Measurements from ENCODE around the gene ZNF629.

Gene ZNF629

DNA sequence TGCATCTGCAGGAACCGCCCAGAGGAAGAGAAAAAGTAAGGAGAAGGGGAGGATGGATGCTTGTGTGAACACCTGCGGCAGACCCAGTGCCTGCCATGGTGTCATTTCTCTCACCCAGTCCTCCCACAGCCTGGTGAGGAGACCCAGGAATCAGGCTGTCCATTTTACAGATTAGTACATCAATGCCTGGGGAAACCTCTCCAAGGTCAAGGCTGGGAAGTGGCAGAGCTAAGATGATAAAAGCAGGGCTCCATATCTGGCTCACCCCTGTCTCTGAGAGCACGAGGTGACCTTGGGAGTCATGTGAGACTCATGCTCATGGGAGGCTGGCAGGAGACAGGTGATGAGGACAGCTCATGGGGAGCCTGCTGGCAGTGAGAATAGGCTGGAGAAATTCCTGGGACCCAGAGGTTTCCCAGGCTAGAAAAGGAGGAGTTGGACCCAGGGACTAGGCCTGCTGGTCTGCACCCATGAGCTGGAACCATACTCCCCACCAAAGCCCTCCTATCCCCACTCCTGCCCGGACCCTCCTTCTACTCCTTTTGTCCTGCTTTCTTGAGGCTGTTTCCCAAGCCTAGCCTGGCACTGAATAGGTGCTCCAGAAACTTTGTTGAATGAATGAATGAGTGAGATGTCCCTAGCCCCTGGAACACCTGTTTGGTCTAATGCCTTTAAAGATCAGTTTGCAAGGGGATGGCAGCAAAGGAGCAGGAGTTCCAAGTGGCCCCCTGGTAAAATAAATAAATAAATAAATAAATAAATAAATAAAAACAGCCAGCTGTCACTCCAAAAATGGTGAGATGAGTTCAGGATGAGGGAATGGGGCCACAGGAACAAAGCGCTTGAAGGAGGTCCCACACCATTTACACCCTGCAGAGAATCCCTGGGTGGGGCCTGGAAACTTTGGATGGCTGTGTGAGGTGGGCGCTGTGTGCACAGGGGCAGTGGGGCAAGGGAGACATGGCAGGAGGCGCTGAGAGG lies 1.6 kb downstream of the ZNF629 start:
- DNase-seq: no peak

DNA sequence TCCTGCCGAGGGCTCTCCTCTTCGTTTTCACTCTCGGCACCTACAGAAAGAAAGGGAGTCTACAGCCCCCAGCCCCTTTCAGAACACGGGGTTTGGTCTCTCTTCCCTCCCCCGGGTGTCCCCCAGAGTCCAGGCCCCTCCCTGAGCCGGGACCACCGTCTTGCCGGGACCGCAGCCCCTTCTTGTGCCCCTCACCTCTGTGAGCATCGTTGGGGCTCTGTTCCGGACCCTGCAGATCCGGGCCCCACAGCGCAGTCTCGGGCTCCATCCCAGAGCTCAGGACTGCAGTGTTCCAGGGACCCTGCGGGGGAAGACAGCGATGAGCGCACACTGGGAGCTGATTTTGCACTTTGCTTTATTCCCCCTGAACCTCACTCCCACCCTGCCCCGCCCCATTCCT lies 2.8 kb downstream of the ZNF629 start:
- no peak for DNase-seq

DNA sequence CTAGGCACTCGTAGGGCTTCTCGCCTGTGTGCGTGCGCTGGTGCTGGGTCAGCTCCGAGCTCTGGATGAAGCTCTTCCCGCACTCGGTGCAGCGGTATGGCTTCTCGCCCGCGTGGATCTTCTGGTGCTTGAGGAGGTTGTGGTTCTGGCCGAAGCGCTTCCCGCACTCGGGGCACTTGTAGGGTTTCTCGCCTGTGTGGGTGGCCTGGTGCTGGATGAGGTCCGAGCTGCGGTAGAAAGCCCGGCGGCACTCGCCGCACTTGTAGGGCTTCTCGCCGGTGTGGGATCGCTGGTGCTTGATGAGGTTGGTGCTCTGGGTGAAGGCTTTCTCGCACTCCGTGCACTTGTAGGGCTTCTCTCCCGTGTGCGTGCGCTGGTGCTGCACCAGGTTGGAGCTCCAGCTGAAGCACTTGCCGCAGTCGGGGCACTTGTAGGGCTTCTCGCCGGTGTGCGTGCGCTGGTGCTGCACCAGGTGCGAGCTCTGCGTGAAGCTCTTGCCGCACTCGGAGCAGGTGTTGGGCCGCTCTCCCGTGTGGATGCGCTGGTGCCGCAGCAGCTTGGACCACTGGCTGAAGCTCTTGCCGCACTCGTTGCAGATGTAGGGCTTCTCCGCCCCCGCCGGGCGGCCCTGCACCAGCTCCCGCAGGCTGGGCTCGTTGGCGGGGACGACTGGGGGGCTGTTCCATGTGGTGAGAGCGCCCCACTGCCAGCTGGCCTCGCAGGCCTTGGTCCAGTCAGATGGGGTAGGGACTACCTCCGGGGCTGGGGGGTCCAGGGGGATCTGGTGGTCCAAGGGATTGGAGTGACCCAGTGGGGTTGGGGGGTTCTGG lies 3.5 kb downstream of the ZNF629 start:
- DNase-seq: no peak

DNA sequence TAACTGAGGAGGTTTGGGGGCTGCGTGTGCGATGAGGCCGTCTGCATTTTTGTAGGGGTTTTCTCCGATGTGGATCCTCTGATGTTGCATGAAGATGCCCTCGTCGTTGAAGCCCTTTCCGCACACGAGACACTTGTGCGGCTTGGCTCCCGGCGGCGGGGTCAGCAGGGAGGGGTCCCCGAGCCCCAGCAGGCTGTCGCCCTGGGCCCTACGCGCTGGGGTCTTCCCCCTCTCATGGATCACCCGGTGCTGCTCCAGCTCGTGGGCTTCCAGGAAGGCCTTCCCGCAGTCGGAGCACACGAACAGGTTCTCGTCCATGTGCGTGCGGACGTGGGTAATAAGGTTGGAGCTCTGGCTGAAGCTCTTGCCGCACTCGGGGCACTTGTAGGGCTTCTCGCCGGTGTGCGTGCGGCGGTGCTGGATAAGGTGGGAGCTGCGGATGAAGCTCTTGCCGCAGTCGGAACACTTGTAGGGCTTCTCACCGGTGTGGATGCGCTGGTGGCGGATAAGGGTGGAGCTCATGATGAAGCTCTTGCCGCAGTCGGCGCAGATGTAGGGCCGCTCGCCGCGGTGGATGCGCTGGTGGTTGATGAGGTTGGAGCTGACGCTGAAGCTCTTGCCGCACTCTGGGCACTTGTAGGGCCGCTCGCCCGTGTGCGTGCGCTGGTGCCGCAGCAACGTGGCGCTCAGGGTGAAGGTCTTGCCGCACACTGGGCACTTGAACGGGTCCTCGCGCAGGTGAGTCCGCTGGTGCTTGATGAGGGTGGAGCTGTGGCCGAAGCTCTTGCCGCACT lies 4.3 kb downstream of the ZNF629 start:
- no peak for DNase-seq

DNA sequence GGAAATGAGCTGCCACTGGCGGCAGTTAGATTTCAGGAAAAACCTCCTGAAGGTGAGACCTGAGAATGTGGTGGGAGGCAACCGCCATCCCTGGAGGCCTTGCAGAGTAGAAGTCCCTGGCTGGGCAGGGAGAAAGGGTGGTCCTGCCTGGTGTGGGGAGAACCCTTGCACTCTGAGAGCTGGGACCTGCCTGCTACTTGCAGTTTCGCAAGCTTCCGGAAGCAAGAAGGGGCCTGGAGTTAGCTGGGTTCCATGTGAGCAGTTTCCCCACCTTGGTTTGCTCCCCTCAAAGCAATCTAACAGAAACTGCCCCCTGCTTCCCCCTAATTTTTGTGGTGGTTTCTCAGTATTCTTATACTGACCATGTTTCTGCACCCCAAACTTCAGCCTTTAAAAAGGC lies 6.5 kb downstream of the ZNF629 start:
- no peak for DNase-seq

DNA sequence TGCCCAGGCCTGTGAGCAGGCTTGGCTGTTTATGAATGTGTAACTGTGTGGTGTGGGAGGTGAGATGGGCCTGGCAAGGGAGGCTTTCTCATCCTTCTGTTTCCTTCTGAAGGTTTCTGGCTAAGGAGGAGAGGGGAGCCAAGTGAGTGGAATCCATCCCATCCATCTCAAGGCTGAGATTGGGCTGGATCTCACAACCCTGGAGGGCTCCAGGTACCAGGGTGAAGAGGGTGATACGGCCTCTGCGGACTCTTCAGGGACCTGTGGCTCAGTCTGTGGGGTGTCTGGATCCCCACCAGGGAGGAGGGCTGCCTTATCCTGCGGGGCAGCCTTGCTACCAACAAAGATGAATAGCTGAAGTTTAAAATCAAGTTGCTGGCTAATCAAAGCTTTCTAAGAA lies 7.0 kb downstream of the ZNF629 start:
- no peak for DNase-seq

DNA sequence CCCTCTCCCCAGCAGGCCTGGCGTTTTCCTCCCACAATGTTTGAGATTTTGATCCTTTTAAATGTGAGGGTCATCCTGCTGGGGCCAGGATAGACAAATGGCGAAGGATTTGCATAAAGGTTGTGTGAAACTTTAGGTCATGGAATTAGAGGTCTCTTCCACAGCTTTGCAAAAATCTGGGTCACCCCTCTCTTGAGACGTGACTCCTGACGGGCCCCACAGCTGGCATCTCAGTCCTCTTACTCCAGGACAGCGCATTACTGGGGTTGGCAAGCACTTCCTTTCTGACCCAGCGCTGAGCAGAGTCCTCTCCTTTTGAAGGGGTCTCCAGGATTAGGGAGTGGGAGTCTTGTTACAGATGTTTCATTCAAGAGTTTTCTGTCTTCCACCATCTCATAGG lies 7.4 kb downstream of the ZNF629 start:
- DNase-seq: no peak

DNA sequence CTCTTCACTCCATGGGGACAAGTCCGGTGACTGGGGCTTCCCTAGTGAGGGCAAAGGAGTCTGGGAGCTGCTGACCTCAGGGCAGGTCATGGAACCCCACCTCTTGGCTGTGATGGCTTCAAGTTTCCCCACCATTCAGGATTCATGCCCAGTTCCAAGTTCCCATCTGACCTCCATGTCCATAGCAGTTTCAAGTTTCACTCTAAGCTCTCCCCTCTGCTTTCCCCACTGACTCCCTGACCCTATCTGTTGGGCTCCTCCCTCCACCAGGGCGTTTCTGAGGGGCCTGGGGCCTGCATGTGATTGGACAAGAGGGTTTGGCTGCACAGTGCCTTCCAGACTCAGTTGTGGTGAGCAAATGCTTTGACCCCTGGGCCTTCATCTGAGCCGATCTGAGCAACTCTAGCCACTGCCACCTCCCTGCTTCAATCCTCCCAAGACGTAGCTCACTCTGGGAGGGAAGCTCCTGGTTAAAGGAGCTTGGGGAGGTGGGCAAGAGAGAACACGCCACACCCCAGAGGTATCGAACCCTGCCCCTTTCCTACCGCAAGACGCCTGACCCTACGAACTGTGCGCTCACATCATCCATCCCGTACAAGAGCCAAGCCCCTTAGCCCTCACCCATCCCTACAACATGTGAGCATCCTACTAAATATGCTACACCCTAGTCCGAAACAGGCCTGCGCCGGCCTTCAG lies 8.3 kb downstream of the ZNF629 start:
- DNase-seq: no peak

DNA sequence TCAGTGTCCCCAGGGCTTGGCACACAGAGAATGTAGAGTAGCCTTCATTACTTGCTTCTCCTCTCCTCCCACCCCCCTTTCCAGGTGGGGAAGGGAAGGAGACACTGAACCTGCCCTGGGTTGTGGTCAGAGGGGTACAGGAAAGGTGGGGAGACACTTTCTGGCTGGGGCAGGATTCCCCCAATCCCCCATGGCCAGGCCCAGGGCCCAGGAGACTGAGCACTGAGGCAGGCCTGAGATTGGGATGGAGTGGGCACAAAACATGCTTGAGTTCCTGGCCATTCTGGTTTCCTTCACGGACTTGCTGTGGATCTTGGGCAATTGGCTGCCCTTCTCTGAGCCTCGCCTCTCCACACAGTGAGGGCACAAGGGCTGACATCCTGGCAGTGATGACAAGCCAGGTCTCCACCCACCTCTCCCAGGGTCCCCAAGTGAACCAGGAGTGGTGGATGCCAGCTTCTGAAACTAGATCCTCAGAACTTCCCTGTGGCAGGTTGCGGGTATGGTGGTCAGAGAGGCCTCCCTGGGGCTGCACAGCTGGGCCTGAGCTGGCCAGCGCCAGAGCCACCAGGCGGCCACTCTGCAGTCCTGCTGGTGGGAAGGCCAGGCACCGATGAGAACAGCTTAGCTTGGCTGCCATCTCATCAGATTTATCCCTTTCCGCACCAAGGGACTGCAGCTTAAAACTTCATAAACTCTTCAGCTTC lies 9.3 kb downstream of the ZNF629 start:
- DNase-seq: no peak

DNA sequence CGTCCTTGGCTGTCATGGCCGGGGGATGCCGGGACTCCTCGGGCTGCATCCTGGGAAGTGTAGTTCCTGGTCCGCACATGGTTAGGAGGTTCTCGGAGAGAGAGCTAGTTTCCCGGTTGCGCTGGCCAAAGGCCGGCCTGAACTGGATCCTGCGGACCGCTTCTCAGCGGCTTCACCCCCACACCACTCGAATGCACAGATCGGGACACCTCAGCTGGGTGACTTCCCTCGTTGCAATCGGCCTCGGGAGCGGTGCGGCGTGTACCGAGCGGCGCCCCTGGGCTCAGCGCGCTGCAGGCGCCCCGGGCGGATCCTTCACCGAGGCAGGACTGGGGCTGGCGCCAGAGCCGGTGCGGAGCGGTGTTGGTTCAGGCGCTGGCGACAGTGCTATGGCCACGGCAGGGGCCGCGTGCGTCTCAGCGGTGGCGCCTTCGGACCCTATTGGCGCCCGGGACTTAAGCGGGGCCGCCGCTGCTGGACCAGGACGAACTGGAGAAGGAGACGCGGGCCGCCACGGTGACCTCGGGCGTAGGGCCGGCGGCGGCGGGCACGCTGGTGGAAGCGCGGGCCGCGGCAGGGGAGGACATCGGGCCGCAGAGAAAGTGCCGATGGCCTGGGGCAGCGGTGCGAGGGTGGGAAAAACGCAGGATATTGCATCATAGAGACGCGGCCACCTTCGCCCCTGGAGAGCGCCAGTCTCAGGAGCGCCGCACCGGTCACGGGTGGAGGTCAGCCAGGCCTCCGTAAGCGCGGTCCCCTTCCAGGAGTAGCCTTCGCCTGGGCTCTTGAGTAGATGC lies 11.4 kb downstream of the ZNF629 start:
- peak; percentile 27 for DNase-seq

DNA sequence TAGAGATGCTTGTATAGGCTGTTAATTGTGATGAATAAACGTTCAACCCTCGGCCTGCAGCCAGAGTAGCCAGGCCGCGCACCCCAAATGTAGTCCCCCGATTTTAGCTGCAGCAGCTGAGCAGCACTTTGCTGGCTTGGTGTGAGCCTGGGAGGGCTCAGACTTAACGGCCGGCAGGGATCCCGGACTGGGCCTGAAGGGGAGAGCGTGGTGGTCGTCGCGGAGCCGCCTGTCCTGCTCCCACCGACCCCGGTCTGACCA lies 11.9 kb downstream of the ZNF629 start:
- DNase-seq: no peak

DNA sequence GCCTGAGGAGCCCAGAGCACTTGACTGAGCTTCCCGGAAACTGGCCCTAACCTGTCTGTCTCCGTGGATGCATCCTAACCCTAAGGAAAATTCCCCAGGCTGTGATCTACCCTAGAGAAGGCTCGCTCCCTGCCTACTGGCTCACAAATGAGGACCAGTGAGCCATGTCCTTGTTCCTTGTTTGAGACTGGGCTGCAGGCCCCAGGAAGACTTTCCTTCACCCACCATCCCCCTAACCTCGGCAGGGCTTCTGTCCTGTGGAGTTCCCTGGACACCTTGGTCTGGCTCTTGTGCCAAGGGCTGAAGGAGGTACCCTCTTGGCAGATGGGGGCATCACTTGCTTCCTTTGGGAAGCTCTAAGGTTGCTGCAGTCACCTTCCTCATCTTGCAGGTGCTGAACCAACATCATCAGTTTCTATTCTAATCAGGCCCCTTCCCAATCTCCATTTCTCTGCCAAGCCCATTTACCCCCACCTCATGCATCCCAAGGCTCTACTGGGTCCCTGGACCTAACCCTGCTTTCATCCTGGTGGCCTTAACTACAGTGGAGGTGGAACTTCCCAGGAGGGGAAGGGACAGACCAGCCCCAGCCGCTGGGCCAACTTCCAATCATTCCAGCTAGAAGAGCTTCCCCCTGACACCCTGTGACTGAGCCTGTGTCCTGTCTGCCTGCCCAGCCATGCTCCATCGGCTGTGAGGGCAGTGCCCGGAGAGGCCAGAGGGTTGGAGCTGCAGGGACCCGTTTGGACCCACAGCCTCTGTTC lies 12.5 kb downstream of the ZNF629 start:
- no peak for DNase-seq

DNA sequence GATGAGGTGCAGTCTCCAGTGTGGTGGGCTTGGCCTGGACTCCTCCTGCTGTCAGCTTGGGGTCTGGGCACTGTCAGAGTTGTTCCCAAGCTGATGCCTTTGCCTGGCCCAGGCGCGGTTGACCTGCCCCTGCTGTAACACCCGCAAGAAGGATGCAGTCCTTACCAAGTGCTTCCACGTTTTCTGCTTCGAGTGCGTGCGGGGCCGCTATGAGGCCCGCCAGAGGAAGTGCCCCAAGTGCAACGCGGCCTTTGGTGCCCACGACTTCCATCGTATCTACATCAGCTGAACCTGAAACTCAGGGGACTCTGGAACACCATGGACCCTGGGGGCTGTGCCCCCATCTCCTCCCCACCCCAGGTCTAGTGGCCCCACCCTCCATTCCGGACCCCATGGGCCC lies 13.2 kb downstream of the ZNF629 start:
- no peak for DNase-seq

DNA sequence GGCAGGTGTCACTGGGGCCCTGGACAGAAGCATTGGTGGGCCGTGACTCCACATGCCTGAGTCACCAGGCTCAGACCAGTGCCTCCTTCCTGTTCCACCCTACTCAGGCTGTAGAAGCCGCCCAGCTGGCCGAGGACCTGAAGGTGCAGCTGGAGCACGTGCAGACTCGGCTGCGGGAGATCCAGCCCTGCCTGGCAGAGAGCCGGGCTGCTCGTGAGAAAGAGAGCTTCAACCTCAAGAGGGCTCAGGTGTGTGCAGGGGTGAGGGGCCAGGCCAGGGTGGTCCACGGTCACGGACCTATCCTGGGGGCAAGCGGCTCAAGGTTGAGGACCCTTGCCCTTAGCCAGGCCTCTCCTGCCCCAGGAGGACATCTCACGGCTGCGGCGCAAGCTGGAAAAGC lies 15.3 kb downstream of the ZNF629 start:
- no peak for DNase-seq

DNA sequence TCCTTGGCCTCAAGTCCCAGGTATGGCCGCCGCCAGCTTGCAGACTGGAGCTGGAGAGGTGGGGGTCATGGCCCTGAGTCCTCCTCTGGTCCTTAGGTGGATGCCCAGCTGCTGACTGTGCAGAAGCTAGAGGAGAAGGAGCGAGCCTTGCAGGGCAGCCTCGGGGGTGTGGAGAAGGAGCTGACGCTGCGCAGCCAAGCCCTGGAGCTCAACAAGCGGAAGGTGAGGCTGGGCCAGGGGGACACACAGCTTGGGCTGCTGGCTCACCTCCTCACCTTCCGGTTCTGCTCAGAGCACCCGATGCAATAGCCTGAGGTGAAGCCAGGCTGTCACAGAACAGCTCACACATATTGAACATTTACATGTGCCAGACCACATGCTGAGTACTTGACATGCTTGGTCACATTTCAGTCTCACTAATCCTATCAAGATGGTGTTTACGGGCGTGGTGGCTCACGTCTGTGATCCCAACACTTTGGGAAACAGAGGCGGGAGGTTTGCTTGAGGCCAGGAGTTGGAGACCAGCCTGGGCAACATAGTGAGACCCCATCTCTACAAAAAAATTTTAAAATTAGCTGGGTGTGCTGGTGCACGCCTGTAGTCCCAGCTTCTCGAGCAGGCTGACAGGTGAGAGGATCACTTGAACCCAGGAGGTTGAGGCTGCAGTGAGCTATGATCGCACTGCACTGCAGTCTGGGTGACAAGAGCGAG lies 17.5 kb downstream of the ZNF629 start:
- no peak for DNase-seq

DNA sequence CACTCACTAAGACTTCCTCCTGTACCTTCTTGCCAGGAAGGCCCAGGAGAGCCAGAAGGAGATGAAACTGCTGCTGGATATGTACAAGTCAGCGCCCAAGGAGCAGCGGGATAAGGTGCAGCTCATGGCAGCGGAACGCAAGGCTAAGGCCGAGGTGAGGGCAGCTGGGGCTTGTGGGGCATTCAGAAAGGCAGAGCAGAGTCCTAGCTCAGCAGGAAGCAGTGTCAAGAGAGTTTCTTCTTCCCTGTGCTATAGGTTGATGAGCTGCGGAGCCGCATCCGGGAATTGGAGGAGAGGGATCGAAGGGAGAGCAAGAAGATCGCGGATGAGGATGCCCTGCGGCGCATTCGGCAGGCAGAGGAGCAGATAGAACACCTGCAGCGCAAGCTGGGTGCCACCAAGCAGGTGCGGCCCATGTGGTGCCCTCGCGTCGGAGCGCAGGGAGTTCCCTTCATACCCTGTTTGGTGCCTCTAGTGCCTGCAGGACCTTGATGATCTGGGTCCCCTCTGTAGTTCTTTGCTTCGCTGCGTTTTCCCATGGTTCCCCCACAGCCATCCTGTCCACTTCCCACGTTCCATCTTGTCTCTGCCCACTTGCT lies 18.3 kb downstream of the ZNF629 start:
- DNase-seq: no peak

DNA sequence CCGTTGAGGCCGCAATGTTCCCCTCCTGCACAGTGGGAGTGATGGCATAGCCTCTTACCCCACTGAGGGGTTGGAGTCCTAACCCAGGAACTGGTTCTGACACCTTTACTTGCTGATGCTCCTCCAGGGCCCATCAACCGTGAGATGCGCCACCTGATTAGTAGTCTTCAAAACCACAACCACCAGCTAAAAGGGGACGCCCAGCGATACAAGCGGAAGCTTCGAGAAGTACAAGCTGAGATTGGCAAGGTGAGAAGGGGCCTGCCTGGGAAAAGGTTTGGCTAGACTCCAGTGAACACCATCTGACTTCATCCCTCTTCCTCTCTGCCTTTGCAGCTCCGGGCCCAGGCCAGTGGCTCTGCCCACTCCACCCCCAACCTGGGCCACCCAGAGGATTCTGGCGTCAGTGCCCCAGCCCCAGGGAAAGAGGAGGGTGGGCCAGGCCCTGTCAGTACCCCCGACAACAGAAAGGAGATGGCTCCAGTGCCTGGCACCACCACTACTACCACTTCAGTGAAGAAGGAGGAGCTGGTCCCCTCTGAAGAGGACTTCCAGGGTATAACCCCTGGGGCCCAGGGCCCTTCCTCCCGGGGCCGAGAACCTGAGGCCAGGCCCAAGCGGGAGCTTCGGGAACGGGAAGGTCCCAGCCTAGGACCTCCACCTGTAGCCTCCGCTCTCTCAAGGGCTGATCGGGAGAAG lies 19.1 kb downstream of the ZNF629 start:
- no peak for DNase-seq

DNA sequence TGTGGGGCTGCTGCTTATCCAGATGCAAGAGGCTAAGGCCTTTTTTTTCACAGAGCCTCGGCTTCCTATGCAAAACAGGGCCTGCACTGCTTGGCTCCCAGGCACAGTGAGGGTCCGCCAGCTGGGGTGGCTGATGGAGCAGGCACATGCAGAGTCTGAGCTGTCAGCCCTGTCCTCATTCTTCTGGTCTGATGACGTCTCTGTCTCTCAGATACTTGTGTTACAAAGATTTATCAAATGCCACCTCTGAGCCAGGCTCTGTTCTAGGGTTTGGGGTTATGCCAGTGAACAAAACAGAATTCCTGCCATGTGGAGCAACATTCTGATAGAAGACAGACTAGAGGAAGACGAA lies 20.1 kb downstream of the ZNF629 start:
- no peak for DNase-seq
